HG02852 (cell line): Measurements from ENCODE around the gene DCAF5.
"Not testable (repeated sequence)": the region's sequence is repeated elsewhere in the genome, so short reads cannot be mapped to it uniquely, and the experiment has no call there.

Experiments used
- ATAC-seq: cut with Tn5 transposase; IDR thresholded peaks from one replicate; pipeline ENCODE4 v1.9.1; 2021; ENCODE audit warnings: mild to moderate bottlenecking, moderate library complexity; ENCODE audit not compliant: unreplicated experiment

Gene DCAF5, protein sequence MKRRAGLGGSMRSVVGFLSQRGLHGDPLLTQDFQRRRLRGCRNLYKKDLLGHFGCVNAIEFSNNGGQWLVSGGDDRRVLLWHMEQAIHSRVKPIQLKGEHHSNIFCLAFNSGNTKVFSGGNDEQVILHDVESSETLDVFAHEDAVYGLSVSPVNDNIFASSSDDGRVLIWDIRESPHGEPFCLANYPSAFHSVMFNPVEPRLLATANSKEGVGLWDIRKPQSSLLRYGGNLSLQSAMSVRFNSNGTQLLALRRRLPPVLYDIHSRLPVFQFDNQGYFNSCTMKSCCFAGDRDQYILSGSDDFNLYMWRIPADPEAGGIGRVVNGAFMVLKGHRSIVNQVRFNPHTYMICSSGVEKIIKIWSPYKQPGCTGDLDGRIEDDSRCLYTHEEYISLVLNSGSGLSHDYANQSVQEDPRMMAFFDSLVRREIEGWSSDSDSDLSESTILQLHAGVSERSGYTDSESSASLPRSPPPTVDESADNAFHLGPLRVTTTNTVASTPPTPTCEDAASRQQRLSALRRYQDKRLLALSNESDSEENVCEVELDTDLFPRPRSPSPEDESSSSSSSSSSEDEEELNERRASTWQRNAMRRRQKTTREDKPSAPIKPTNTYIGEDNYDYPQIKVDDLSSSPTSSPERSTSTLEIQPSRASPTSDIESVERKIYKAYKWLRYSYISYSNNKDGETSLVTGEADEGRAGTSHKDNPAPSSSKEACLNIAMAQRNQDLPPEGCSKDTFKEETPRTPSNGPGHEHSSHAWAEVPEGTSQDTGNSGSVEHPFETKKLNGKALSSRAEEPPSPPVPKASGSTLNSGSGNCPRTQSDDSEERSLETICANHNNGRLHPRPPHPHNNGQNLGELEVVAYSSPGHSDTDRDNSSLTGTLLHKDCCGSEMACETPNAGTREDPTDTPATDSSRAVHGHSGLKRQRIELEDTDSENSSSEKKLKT

DNA sequence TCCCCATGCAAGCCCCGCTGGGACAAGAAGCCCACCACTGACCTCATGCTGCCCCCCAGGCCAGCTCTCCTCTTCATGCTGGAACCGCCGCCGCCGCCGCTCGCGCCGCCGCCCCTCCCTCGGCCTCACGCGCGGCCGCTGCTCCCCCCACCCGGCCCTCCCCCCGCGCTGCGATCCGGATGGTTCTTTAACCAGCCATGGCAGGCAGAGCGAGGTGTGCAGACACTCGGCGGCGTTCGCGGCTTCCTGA is at the start of gene DCAF5:
Gene DCAF5 (minus strand): TSS at position 218 of the 250 bp plus-strand sequence. CDS start 141 bp downstream, at position 77.
- no peak for ATAC-seq

- ATAC-seq: no peak
Observed at GRCh38 chr14:69199786-69200185, 46.9 kb upstream of the DCAF5 start.

- ATAC-seq: no peak
Observed at GRCh38 chr14:69193721-69194120, 40.8 kb upstream of the DCAF5 start.

GRCh38 chr14:69191340-69192111 is 38.6 kb upstream of the DCAF5 start, which contains the start of gene EXD2:
TSS of gene EXD2 (plus strand) at chr14:69191498. CDS start at chr14:69209471, 17,973 bp downstream.
- peak; percentile 85 for ATAC-seq

GRCh38 chr14:69190191-69190590 is 37.3 kb upstream of the DCAF5 start:
- no peak for ATAC-seq

DNA sequence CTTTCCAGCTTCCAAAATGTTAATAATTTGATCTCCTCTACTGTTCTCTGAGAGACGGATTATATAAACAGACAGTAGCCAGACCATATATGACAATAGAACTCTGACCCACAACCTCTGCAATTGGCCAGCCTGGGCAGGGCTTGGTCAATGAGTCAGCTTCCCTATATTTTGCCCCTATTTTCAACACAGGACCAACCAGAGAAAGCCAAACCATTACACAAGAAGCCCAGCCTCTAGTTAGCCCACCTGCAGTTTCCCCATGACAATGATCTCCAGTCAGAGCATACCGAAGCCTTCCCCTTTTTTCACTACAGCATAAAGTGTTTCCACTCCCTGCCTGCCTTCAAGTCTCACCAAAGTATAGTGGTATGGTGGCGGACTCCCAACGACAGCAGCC is 30.8 kb upstream of the DCAF5 start:
- no peak for ATAC-seq

- ATAC-seq: not testable (repeated sequence)
Observed at GRCh38 chr14:69182580-69182979, 29.7 kb upstream of the DCAF5 start.

DNA sequence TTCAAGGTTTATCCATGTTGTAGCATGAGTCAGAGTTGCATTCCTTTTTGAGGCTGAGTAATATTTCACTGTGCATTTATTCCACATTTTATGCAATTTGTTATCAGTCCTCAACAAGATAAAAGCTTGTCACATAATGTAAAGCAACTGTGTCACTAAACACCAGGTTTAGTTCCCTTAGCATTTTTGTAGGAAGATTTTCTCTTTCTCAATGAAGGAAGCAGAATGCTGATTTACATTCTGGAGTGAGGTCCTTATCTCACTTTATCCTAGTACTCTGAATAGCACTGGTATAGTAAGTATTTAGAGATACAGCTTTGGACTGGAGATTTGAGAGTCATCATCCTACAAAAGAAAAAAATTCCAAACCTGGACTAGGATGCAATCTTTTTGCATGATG is 28.6 kb upstream of the DCAF5 start:
- ATAC-seq: no peak

GRCh38 chr14:69175130-69175529 is 22.2 kb upstream of the DCAF5 start:
- ATAC-seq: no peak

DNA sequence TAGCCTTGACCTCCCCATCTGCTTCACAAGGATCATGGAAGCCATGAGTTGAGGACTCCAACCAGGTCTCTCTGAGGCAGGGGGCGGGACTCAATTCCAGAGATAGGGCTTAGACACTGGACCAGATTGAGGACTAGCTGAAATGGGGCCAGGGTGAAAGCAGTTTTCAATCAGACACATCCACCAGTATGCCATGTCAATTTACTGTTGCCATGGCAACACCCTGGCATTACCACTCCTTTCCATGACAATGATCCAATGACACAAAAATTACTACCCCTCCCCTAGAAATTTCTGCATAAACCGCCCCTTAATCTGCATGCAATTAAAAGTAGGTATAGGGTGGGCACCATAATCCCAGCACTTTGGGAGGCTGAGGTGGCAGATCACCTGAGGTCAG is 18.6 kb upstream of the DCAF5 start:
- no peak for ATAC-seq

DNA sequence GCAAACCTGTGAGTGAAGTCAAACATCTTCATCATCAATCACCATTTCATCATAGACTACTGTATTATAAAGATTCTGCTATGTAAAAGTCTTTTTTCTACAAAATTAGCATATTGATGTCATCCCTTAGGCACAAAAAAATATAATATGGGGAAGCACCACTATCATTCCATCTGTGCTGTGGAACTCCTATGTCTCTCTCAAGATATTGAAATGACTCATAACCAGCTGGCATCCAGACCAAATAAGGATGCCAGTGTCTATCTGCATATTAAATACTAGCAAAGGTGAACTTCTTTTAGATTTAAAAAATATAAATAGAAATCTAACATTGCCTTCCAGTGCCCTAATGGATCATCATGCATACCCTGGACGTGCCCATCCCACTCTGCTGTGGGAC is 17.9 kb upstream of the DCAF5 start:
- no peak for ATAC-seq

DNA sequence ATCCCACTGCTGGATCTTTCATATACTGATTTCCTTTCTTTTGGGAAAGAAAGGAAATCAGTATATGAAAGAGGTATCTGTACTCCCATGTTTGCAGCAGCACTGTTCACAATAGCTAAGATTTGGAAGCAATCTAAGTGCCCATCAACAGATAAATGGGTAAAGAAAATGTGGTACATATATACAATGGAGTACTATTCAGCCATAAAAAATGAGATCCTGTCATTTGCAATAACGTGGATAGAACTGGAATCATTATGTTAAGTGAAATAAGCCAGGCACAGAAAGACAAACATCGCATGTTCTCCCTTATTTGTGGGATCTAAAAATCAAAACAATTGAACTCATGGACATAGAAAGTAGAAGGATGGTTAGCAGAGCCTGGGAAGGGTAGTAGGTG is 12.9 kb upstream of the DCAF5 start:
- ATAC-seq: not testable (repeated sequence)

DNA sequence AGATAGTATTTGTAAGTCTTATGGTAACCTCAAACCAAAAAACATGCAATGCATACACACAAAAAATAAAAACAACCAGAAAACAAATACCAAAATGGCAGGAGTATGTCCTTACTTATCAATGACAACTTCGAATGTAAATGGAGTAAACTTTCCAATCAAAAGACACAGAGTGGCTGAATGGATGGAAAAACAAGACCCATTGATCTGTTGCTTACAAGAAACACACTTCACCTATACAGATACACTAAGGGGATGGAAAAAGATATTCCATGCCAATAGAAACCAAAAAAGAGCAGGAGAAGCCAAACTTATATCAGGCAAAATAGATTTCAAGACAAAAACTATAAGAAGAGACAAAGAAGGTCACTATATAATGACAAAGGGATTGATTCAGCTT is 8.7 kb upstream of the DCAF5 start:
- no peak for ATAC-seq

GRCh38 chr14:69156224-69156623 is 3.3 kb upstream of the DCAF5 start:
- no peak for ATAC-seq

GRCh38 chr14:69154779-69155178 is 1.9 kb upstream of the DCAF5 start:
- ATAC-seq: no peak

DNA sequence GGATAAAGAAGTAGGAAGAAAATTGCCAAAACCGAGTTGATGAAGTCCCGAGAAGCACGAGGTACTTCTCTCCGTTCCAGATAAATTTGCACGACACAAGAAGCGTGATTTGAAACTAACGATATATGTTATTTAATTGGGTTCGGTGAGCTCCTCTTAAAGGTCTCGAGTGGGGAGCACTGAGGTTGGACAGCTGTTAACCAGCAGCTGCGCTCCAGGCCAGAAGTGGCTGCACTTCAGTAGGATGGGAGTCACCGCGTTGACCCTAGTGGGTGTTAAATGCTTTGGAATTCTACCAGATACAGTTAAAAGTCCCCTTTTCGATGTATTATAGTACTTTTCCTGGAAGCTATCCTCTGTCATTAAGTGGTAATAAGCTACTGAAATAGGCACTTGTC is 953 bp upstream of the DCAF5 start:
- ATAC-seq: no peak

GRCh38 chr14:69153152-69153872 is 393 bp upstream of the DCAF5 start:
- peak; percentile 86 for ATAC-seq

DNA sequence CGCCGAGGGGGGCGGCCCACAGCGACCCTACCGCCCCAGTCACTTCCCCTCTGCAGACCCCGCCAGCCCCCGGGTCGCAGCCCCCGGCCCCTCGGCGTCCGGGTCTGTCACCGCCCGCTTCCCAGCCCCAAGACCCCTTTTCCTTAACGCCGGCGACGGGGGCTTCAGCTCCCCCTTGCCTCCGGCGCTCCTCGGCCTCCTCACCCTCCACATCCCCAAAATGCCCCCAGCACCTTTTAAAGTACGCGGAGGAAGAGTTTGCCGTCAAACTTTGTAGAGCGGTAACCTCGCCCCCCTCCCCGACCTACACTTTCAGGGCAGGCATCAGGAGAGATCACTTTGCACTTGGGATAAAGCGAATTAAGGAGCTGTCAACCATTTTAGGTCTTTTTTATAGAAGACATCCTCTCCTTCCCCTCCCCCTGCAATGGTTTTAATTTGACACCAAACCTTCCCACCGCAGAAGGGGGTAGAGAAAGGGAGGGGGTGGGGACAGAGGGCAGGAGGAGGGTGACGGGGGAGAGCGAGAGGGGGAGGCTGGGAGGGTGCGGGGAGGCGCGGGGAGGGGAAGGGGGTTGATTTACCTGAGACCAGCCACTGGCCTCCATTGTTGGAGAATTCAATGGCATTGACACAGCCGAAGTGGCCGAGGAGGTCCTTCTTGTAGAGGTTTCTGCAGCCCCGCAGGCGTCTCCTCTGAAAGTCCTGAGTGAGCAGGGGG is 578 bp downstream of the DCAF5 start:
- no peak for ATAC-seq

DNA sequence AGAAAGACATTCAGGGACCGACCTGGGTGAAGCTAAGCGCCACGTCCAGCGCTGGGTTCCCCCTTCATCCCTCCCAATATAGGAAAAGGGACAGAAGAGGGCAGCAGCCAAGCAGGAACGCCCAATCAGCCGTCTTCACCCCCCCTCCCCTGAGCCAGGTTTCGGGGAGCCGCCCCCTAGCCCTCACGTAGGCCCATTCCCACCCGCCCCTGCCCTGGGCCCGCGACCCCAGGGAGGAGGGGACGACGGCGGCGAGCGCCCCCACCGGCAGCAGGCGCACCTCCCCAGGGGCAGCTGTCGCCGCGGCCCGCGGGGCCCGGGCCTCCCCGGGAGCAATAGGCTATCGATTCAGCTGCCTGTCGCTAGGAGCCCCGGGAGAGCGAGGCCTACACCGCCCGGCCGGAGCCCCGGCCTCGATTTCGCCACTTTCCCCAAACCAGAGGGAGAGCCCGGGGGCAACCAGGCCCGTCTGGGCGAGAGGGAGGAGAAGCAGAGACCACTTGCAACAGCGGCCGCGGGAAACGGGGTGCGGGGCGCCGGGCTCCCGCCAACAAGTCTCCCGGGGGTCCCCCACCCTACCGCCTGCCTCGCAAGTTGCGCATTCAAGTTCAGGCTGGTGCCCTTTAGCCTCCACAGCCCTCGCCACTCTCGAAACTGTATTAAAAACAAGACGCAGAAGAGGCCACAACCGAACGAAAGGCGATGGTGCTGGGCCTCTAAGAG is 1.3 kb downstream of the DCAF5 start:
- peak; percentile 46 for ATAC-seq
